H1 (cell line): ENCODE results near the gene VDAC2. TPM values are rescaled to one million over a fixed set of nuclear protein-coding genes. Genes with fewer than 3 reads are reported as not detected.

Experiments
- CTCF ChIA-PET: fragments of 300-600 bp; sonication (Branson Sonifier 250); formaldehyde crosslinking; loops from one replicate; lab custom pipeline; 2021; ENCODE audit not compliant: partially characterized antibody; lab: Charles Lee
- POLR2A ChIA-PET: fragments of 300-600 bp; sonication (Branson Sonifier 250); formaldehyde crosslinking; loops from one replicate; lab custom pipeline; 2021; ENCODE audit warnings: inconsistent platforms; ENCODE audit not compliant: partially characterized antibody; lab: Charles Lee
- DNase-seq, 2 experiments: peaks; one replicate each; pipeline versions ENCODE4 v3.0.0 to v3.0.0-alpha.2; 2010 to 2022; ENCODE audit warnings: low spot score in 2 of 2, low read depth in 1 of 2, mixed read lengths in 1 of 2
- FAIRE-seq: peaks from 2 replicates; lab custom pipeline; 2011; peaks lifted over from hg19 to GRCh38; lab: Jason Lieb, UNC
- H2AFZ ChIP-seq: 2 replicates; pipeline ENCODE4 v1.8.1; 2012; ENCODE audit warnings: low read length, inconsistent platforms
- H2AK5ac ChIP-seq: 2 replicates; pipeline ENCODE4 v1.6.1; 2013; ENCODE audit warnings: low read depth, low read length
- H2BK120ac ChIP-seq: replicated peaks from 2 replicates; pipeline ENCODE3; 2013; ENCODE audit warnings: low read depth, low read length, inconsistent platforms
- H2BK12ac ChIP-seq: 2 replicates; pipeline ENCODE4 v1.6.1; 2013; ENCODE audit warnings: low read depth, low read length
- H2BK15ac ChIP-seq: 2 replicates; pipeline ENCODE4 v1.6.1; 2013; ENCODE audit warnings: low read length
- H2BK20ac ChIP-seq: 2 replicates; pipeline ENCODE4 v1.6.1; 2013; ENCODE audit warnings: low read length
- H2BK5ac ChIP-seq: 2 replicates; pipeline ENCODE4 v1.6.1; 2013; ENCODE audit warnings: low read depth, low read length
- H3K14ac ChIP-seq: 2 replicates; pipeline ENCODE4 v1.6.1; 2013; ENCODE audit warnings: inconsistent platforms; ENCODE audit not compliant: insufficient read length
- H3K18ac ChIP-seq: 2 replicates; pipeline ENCODE4 v1.6.1; 2013; ENCODE audit warnings: low read length; ENCODE audit errors: extremely low read depth
- H3K23ac ChIP-seq: 2 replicates; pipeline ENCODE4 v1.6.1; 2013; ENCODE audit warnings: inconsistent platforms; ENCODE audit not compliant: insufficient read length
- H3K23me2 ChIP-seq: 2 replicates; pipeline ENCODE4 v1.6.1; 2013; ENCODE audit warnings: low read depth, low read length
- H3K27ac ChIP-seq: 2 replicates; pipeline ENCODE4 v1.6.1; 2011; ENCODE audit warnings: low read depth, low read length, inconsistent platforms
- H3K27me3 ChIP-seq, 4 experiments: replicated peaks in 1 of 4; 1 replicate in 1 of 4; 2 replicates in 3 of 4; pipeline versions ENCODE4 v1.6.1 to v1.8.1; 2011 to 2013; ENCODE audit warnings: low read length in 3 of 4, mild to moderate bottlenecking in 3 of 4, inconsistent platforms in 2 of 4, mixed read lengths in 2 of 4, moderate library complexity in 1 of 4; ENCODE audit not compliant: control insufficient read depth in 3 of 4, insufficient read depth in 3 of 4; ENCODE audit errors: extremely low read depth in 1 of 4
- H3K36me3 ChIP-seq, 4 experiments: 2 replicates each; pipeline versions ENCODE4 v1.6.1 to v1.8.1; 2011 to 2013; ENCODE audit warnings: mild to moderate bottlenecking in 4 of 4, low read length in 3 of 4, moderate library complexity in 2 of 4, control low read depth in 1 of 4, inconsistent platforms in 1 of 4; ENCODE audit not compliant: insufficient read depth in 4 of 4, control insufficient read depth in 2 of 4
- H3K4ac ChIP-seq: replicated peaks from 2 replicates; pipeline ENCODE3; 2013; ENCODE audit warnings: low read length, low read depth, mixed read lengths, inconsistent platforms; ENCODE audit not compliant: insufficient read length
- H3K4me1 ChIP-seq, 4 experiments: replicated peaks in 1 of 4; 1 replicate in 1 of 4; 2 replicates in 3 of 4; pipeline versions ENCODE4 v1.6.1 to v1.8.1; 2011 to 2013; ENCODE audit warnings: low read length in 3 of 4, inconsistent platforms in 2 of 4, mixed read lengths in 1 of 4; ENCODE audit not compliant: insufficient read depth in 4 of 4, control insufficient read depth in 3 of 4
- H3K4me2 ChIP-seq, 2 experiments: 2 replicates each; pipeline versions ENCODE4 v1.6.1 to v1.8.1; 2011 to 2013; ENCODE audit warnings: low read depth in 2 of 2, low read length in 2 of 2, control low read depth in 1 of 2, inconsistent platforms in 1 of 2, mild to moderate bottlenecking in 1 of 2; ENCODE audit not compliant: insufficient read depth in 1 of 2
- H3K4me3 ChIP-seq, 4 experiments: fragments of 200-600, 300-600 bp in 1 of 4; sonication (generic), shearing (Covaris generic), sonication (Bioruptor Twin) in 1 of 4; 2 replicates each; pipeline versions ENCODE4 v1.5.1 to v1.8.1; 2011 to 2016; ENCODE audit warnings: low read length in 4 of 4, low read depth in 3 of 4, control low read depth in 2 of 4, inconsistent platforms in 2 of 4, mild to moderate bottlenecking in 2 of 4, mixed read lengths in 1 of 4, moderate library complexity in 1 of 4; ENCODE audit not compliant: insufficient read depth in 2 of 4; ENCODE audit errors: extremely low read depth in 1 of 4
- H3K56ac ChIP-seq: replicated peaks from 2 replicates; pipeline ENCODE3; 2013; ENCODE audit warnings: low read depth, mild to moderate bottlenecking, mixed read lengths, low read length, inconsistent platforms; ENCODE audit not compliant: insufficient read length
- H3K79me1 ChIP-seq: 2 replicates; pipeline ENCODE4 v1.6.1; 2013; ENCODE audit warnings: low read depth, low read length, control low read depth
- H3K79me2 ChIP-seq, 2 experiments: 2 replicates each; pipeline versions ENCODE4 v1.6.1 to v1.8.1; 2012 to 2013; ENCODE audit warnings: low read length in 2 of 2, mild to moderate bottlenecking in 2 of 2, inconsistent platforms in 1 of 2; ENCODE audit not compliant: insufficient read depth in 2 of 2, control insufficient read depth in 1 of 2
- H3K9ac ChIP-seq, 4 experiments: replicated peaks in 1 of 4; 1 replicate in 1 of 4; 2 replicates in 3 of 4; pipeline versions ENCODE4 v1.6.1 to v1.8.1; 2011 to 2013; ENCODE audit warnings: low read depth in 3 of 4, low read length in 3 of 4, control low read depth in 2 of 4, mild to moderate bottlenecking in 2 of 4, moderate library complexity in 2 of 4, inconsistent platforms in 1 of 4; ENCODE audit errors: extremely low read depth in 1 of 4
- H3K9me3 ChIP-seq, 2 experiments: 2 replicates each; pipeline versions ENCODE4 v1.6.1 to v1.8.1; 2012 to 2013; ENCODE audit warnings: mild to moderate bottlenecking in 2 of 2, moderate library complexity in 2 of 2, control low read depth in 1 of 2, inconsistent platforms in 1 of 2, low read depth in 1 of 2, low read length in 1 of 2, mixed read lengths in 1 of 2; ENCODE audit not compliant: insufficient read depth in 2 of 2
- H4K20me1 ChIP-seq, 2 experiments: replicated peaks in 1 of 2; 2 replicates each; pipeline versions ENCODE3 to v1.8.1; 2011 to 2013; ENCODE audit warnings: inconsistent platforms in 2 of 2, low read length in 2 of 2, mild to moderate bottlenecking in 1 of 2; ENCODE audit not compliant: insufficient read depth in 2 of 2, control insufficient read depth in 1 of 2
- H4K5ac ChIP-seq: 2 replicates; pipeline ENCODE4 v1.6.1; 2013; ENCODE audit warnings: low read length, low read depth, mixed read lengths, inconsistent platforms; ENCODE audit not compliant: insufficient read length
- H4K8ac ChIP-seq: 2 replicates; pipeline ENCODE4 v1.8.0; 2013; ENCODE audit warnings: mild to moderate bottlenecking, moderate library complexity, low read length, inconsistent platforms; ENCODE audit not compliant: insufficient read depth; ENCODE audit errors: extremely low read depth
- H4K91ac ChIP-seq: replicated peaks from 2 replicates; pipeline ENCODE3; 2013; ENCODE audit warnings: low read length, mixed read lengths, inconsistent platforms; ENCODE audit not compliant: insufficient read length
- CBX8 ChIP-seq: fragments of 300-800, 300-1000 bp; sonication (generic); IDR thresholded peaks from 2 replicates; pipeline ENCODE4 v1.7.1; 2016; ENCODE audit warnings: low read depth, low read length, borderline replicate concordance
- CTBP2 ChIP-seq: IDR thresholded peaks from 2 replicates; pipeline ENCODE4 v1.7.0; 2011; ENCODE audit warnings: borderline replicate concordance, mild to moderate bottlenecking, moderate library complexity, mixed read lengths, low read length; ENCODE audit not compliant: insufficient read depth, insufficient read length
- EP300 ChIP-seq, 2 experiments: IDR thresholded peaks; 1 replicate in 1 of 2; 2 replicates in 1 of 2; pipeline ENCODE4 v1.6.1; 2011 to 2012; ENCODE audit warnings: low read depth in 2 of 2, low read length in 2 of 2, mild to moderate bottlenecking in 2 of 2, borderline replicate concordance in 1 of 2, inconsistent platforms in 1 of 2, moderate library complexity in 1 of 2
- GABPA ChIP-seq: IDR thresholded peaks from 2 replicates; pipeline ENCODE4 v1.6.1; 2011; ENCODE audit warnings: mild to moderate bottlenecking, low read length, moderate library complexity, borderline replicate concordance; ENCODE audit not compliant: insufficient read depth
- GTF2F1 ChIP-seq: IDR thresholded peaks from 2 replicates; pipeline ENCODE4 v1.6.1; 2012; ENCODE audit warnings: low read depth, low read length, improper control_type of control experiment, borderline replicate concordance
- KDM1A ChIP-seq: fragments of 200-600, 300-600 bp; sonication (generic); IDR thresholded peaks from 2 replicates; pipeline ENCODE4 v1.7.1; 2016; ENCODE audit warnings: mild to moderate bottlenecking, low read length, borderline replicate concordance
- PHF8 ChIP-seq: fragments of 200-600 bp; sonication (generic); conservative IDR thresholded peaks from 2 replicates; pipeline ENCODE4 v1.7.1; 2012; ENCODE audit warnings: low read depth, mild to moderate bottlenecking, inconsistent platforms, low read length, moderate library complexity
- POLR2A ChIP-seq, 2 experiments: IDR thresholded peaks; 1 replicate in 1 of 2; 2 replicates in 1 of 2; pipeline ENCODE4 v1.6.1; 2011; ENCODE audit warnings: low read depth in 2 of 2, low read length in 2 of 2, mild to moderate bottlenecking in 2 of 2; ENCODE audit errors: control extremely low read depth in 1 of 2
- POLR2AphosphoS5 ChIP-seq: IDR thresholded peaks from 2 replicates; pipeline ENCODE4 v1.6.1; 2011; ENCODE audit warnings: low read depth, low read length
- RAD21 ChIP-seq, 2 experiments: IDR thresholded peaks in 1 of 2; conservative IDR thresholded peaks in 1 of 2; 2 replicates each; pipeline ENCODE4 v1.6.1; 2011; ENCODE audit warnings: low read depth in 2 of 2, low read length in 2 of 2, improper control_type of control experiment in 1 of 2, inconsistent platforms in 1 of 2, mild to moderate bottlenecking in 1 of 2, moderate library complexity in 1 of 2
- RFX5 ChIP-seq: IDR thresholded peaks from 2 replicates; pipeline ENCODE4 v1.6.1; 2011; ENCODE audit warnings: low read depth, low read length, improper control_type of control experiment, borderline replicate concordance
- RXRA ChIP-seq: IDR thresholded peaks from 2 replicates; pipeline ENCODE4 v1.6.1; 2011; ENCODE audit warnings: low read depth, mild to moderate bottlenecking, low read length, moderate library complexity; ENCODE audit not compliant: insufficient read depth
- SP1 ChIP-seq: IDR thresholded peaks from 2 replicates; pipeline ENCODE4 v1.6.1; 2011; ENCODE audit warnings: low read depth, low read length
- TAF7 ChIP-seq: optimal IDR thresholded peaks from 2 replicates; pipeline ENCODE3; 2011; ENCODE audit warnings: low read depth, mild to moderate bottlenecking, inconsistent platforms, low read length, moderate library complexity, borderline replicate concordance
- whole genome bisulfite sequencing, 2 experiments: shearing (Covaris generic) in 1 of 2; methylation state at CpG; one replicate each; pipeline versions ENCODE4 v1.1.6 to v1.1.7; 2013 to 2015; ENCODE audit warnings: low lambda C conversion rate in 2 of 2, mixed read lengths in 2 of 2, inconsistent platforms in 1 of 2, low coverage in 1 of 2, missing lambda C conversion rate in 1 of 2; ENCODE audit not compliant: insufficient replicate concordance in 2 of 2, insufficient coverage in 1 of 2, insufficient read length in 1 of 2; ENCODE audit errors: extremely low coverage in 1 of 2, missing lambda C conversion rate in 1 of 2; 5-methylcytosine and 5-hydroxymethylcytosine counted together
- polyA plus RNA-seq, 7 experiments: library from polyadenylated mRNA; depleted of rRNA in 3 of 7; stranded (reverse) in 5 of 7; unstranded in 2 of 7; fragments of >200 nt in 5 of 7; fragments of 200-250 nt in 2 of 7; gene quantifications; 1 replicate in 5 of 7; 2 replicates in 1 of 7; 4 replicates in 1 of 7; pipeline versions ENCODE4 v1.2.1 to v1.2.3, GENCODE V29; 2011 to 2013; ENCODE audit warnings: missing spikeins in 2 of 7, mixed read lengths in 2 of 7
- total RNA-seq: library from RNA; stranded (reverse); fragmentation: NEBNext Ultra II Directional; extraction: Animal tissue kit (Norgen Biotek cat#: 25700); gene quantifications from 2 replicates; pipeline ENCODE4 v1.2.1, GENCODE V29; 2021

The VDAC2 gene
- total and polyA plus RNA-seq, 2 of the 8 experiments (the other 6 are each of a cell fraction or from before 2014, with no cell fraction given), result 89.8 to 284 TPM

GRCh38 chr10:75272094-75272493 is 61.5 kb downstream of the VDAC2 start:
- H3K4me1 ChIP-seq, result peaks cover 0 to 13% (median 8%) of the 10 kb centered on the region in 4 experiments; a peak in 5 of 7 replicates
- H3K27me3 ChIP-seq, result no peaks in the 10 kb centered on the region
- no peak overlapping the region for H2BK12ac ChIP-seq
- WGBS, 2 experiments, result 92% methylated on average over 5 of the region's 5 CpGs; no CpG with 5 or more reads in 1 of the 2 experiments
- H2BK20ac ChIP-seq, result no peak overlapping the region
- no peaks in the 10 kb centered on the region for H3K79me2 ChIP-seq
- H3K14ac ChIP-seq, result no peak overlapping the region
- ChIA-PET POLR2A (no interaction called here), CTCF (interaction anchor here (1.5 kb wide), 1 partner anchor 23 kb away, joined by 3 read pairs; no protein-coding TSS in a partner anchor)
- H2BK15ac ChIP-seq, result no peak overlapping the region
- no peak overlapping the region for H4K5ac ChIP-seq
- DNase-seq (no peak), FAIRE-seq (no peak)
- H3K18ac ChIP-seq, result no peak overlapping the region
- H3K4me2 ChIP-seq, result no peak overlapping the region
- H3K4me3 ChIP-seq, result no peak overlapping the region
- no peak overlapping the region for H3K23ac ChIP-seq
- H3K23me2 ChIP-seq, result no peaks in the 10 kb centered on the region; the same call in 1 of the 2 replicates
- no peak overlapping the region for H2BK5ac ChIP-seq
- H3K9me3 ChIP-seq, result no peaks in the 10 kb centered on the region
- peak overlapping the region; percentile 39 for H4K91ac ChIP-seq
- no peak overlapping the region for H3K56ac ChIP-seq
- peak overlapping the region; percentile 0; the same call in 1 of the 2 replicates for H2AFZ ChIP-seq
- H3K27ac ChIP-seq, result no peak overlapping the region
- no peak overlapping the region for H3K9ac ChIP-seq
- no peaks in the 10 kb centered on the region for H3K79me1 ChIP-seq
- peaks cover 0 to 1% of the 10 kb centered on the region in 2 experiments for H4K20me1 ChIP-seq
- H3K4ac ChIP-seq, result peak overlapping the region; percentile 14
- H4K8ac ChIP-seq, result no peak overlapping the region
- no peaks in the 10 kb centered on the region for H3K36me3 ChIP-seq
- H2BK120ac ChIP-seq, result peak overlapping the region; percentile 53
- no peak overlapping the region for H2AK5ac ChIP-seq
- TF ChIP-seq CBX8, result no peak
- TF ChIP-seq RAD21 (IDR thresholded peaks at IDR 0.05 in 1 of 2, conservative IDR thresholded peaks at IDR 0.05 in 1 of 2; ENCODE audit: low read depth in 2 of 2, low read length in 2 of 2), result no peak
- TF ChIP-seq RXRA, result no peak
- TF ChIP-seq GTF2F1, result no peak
- TF ChIP-seq GABPA, result no peak
- TF ChIP-seq CTBP2, result no peak
- TF ChIP-seq POLR2A (IDR thresholded peaks at IDR 0.05; ENCODE audit: control extremely low read depth in 1 of 2, low read depth in 2 of 2, low read length in 2 of 2), result no peak
- no peak for TF ChIP-seq RFX5
- no peak for TF ChIP-seq POLR2AphosphoS5
- TF ChIP-seq PHF8, result no peak
- TF ChIP-seq SP1, result no peak
- TF ChIP-seq KDM1A, result no peak
- no peak for TF ChIP-seq EP300 (IDR thresholded peaks at IDR 0.05; ENCODE audit: borderline replicate concordance in 1 of 2, low read depth in 2 of 2, low read length in 2 of 2)
- no peak for TF ChIP-seq TAF7
